AG09319 (cell line): ENCODE data around the gene CELF2.

Experiments used
- DNase-seq: peaks from one replicate; pipeline ENCODE4 v3.0.0-alpha.2; 2010; ENCODE audit warnings: low read depth; ENCODE audit errors: extremely low read depth
- TF ChIP-seq, protein P1 (sequence below): IDR thresholded peaks from 2 replicates; pipeline ENCODE4 v1.5.1; 2011; ENCODE audit warnings: low read depth, mild to moderate bottlenecking, inconsistent platforms, low read length, moderate library complexity

CELF2 gene

DNA sequence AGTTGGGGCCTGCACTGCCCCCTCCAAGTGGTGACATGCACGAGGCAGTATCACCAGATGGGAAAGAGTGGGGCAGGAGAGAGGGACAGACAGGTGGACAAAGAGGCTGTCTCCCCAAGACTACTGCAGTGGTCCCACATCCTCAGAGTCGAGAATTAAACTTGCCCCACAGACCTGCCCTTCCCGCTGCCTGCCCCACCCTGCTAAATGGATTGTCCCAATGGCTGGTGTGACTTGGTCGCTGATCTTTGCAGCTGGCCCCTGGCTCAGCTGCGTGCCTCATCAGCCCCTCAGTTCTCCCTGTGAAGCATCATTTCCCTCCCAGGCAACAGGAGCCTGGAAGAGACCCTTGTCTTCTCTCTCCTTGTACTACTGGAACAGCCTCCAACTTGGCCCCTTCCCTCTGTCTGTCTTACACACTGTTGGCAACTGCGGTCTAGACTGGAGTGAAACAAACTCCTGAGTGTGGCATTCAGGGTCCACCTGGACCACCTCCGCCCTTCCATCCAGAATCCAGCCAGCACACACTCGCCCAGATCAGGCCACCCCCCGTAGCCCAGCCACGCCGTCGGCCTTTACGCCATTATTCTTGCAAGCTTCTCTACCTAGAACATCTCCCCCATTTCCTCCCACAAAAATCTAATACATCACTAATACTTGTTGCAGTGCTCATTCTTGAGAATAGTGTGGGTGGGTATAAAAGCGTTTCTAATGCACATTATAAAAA, 275.1 kb downstream of the CELF2 start:
- TF ChIP-seq, protein P1, sequence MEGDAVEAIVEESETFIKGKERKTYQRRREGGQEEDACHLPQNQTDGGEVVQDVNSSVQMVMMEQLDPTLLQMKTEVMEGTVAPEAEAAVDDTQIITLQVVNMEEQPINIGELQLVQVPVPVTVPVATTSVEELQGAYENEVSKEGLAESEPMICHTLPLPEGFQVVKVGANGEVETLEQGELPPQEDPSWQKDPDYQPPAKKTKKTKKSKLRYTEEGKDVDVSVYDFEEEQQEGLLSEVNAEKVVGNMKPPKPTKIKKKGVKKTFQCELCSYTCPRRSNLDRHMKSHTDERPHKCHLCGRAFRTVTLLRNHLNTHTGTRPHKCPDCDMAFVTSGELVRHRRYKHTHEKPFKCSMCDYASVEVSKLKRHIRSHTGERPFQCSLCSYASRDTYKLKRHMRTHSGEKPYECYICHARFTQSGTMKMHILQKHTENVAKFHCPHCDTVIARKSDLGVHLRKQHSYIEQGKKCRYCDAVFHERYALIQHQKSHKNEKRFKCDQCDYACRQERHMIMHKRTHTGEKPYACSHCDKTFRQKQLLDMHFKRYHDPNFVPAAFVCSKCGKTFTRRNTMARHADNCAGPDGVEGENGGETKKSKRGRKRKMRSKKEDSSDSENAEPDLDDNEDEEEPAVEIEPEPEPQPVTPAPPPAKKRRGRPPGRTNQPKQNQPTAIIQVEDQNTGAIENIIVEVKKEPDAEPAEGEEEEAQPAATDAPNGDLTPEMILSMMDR, result no peak
- no peak for DNase-seq

DNA sequence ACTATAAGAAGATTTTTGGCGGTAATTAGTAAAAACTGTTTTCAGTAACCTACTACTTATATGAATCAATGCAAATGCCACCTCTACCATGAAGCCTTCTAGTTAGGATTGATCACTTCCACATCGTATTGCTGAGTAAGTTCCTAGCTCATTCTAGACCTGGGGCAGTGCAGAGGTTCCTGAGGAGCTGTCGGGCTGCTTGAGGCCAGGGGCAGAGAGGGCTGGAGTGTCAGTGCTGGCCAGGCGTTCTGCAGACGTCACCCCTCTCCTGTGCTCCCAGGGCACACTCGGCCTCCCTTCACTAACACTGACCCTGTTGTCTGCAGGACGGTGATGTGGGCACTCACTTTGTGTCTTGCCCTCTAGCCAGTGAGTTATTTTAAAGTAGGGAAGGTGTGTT, 275.7 kb downstream of the CELF2 start:
- TF ChIP-seq, protein P1, result no peak

DNA sequence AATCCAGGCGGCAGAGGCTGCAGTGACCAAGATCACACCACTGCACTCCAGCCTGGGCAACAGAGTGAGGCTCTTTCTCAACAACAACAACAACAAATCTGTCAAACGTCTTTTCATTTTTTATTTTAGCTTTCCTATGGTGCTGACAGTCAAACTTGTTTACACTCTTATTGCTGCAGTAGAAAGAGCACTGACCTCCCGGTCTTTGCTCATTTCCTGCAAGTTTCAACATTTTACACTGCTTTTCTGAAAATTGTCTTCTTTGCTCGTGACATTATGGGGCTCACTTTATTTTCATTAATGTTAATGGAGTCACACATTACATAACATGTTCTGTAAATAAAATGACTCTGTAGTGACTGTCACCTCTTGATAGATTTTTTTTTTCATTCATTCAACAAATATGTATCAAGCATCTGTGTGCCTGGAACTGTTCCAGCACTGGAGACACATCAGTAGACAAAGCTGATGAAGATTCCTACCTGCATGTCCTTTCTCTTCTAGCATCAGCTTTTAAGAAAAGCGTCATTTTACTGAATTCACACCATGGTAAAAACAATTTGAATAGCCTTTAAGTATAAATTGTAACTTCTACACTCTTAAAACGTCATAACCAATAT, 277.3 kb downstream of the CELF2 start:
- TF ChIP-seq, protein P1, result no peak
- DNase-seq, result no peak

More for the DNA sequence above, 275.7 kb downstream of the CELF2 start:
- DNase-seq, result no peak

DNA sequence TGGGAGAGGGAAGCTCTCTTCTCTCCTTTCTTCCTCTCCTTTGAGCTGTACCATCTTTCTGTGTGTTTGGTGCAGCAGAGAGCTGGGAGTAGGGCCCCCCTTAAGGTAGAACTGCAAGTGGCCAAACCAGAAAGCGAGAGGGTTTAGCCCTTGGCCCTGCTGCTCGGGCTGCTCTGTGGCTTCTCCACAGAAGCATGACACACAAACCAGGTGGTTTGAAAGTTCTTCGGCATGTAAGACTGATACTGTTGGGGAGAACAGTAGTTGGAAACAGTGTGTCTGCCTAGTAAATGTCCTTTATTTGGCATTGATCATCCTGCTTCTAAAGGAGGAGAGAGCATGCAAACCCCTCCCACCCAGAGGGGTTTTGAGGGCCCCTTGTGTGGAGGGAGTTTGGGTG, 277.8 kb downstream of the CELF2 start:
- DNase-seq, result no peak
- TF ChIP-seq, protein P1, result no peak

DNA sequence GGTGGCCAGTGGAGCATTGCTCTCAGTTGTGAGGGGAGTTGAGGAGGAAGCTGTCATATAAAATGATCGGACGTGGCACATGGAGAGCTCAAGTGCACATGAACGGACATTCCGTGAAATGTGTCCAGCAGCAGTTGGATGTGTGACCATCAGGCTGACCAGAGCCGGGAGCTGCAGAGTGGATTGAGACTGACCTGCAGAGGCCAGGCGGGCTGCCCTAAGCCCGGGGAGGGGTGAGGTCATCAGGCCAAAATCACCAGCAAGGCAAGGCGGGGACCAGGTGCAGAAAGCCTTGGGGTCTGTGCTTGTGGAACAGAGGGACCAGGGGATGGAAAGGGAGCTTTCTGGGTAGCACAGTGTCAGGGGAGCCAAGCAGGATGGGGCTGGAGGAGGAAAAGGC, 279.5 kb downstream of the CELF2 start:
- TF ChIP-seq, protein P1, result no peak

DNA sequence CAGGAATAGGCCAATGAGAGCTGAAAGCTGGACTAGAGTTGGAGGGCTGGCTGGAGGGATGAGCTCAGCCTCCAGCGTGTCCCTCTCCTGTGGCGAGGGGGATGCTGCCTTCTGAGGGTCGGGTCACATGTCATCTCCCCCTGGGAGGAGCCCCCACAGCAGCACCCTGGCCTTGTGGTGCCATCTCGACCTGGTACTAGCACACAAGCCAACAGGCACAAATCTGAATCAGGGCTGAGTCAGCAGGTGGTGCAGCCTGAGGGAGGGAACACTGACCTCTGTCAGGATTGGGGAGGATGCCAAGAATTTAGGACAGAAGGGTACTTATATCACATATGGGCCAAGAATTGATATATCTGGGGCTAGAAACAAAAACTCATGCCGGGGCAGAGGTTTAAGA, 280.4 kb downstream of the CELF2 start:
- TF ChIP-seq, protein P1, result no peak
- DNase-seq, result no peak

More for the DNA sequence above, 279.5 kb downstream of the CELF2 start:
- DNase-seq, result no peak

DNA sequence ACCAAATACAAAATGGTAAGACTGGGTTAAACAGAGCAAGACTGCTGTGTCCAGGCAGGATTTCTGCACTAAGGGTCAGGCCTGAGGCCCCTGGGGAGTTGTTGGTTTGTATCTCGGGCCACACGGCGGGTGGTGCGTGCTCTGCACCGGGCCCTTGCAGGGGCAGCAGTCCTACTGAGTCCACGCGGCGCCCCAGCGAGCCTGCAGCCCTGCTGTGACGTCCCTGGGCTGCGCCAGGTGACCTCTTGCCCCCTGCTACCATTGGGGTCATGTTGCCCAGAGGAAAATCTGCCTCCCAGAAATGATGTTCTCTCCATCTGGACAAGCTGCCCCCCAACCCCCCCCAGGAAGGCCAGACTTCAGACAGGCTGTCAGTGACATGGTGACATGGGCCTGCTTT, 281.5 kb downstream of the CELF2 start:
- DNase-seq, result no peak
- TF ChIP-seq, protein P1, result no peak
